ENCODE results near the gene SLC5A7. TPM values are rescaled to one million over a fixed set of nuclear protein-coding genes. Genes with fewer than 3 reads are reported as not detected.

The SLC5A7 gene
- total RNA-seq, 1 experiment from 2014 or later: not detected

- no peak for TF ChIP-seq CTCF (IDR thresholded peaks at IDR 0.05; ENCODE audit: unreplicated experiment)
- CTCF ChIA-PET: no interaction called here
- POLR2A ChIA-PET: interaction anchor here (0.7 kb wide), 1 partner anchor 251 kb away, joined by 4 read pairs; no protein-coding TSS in a partner anchor
- intact Hi-C loops (cut with micrococcal nuclease): no loop called here
- no TSS peak for BruUV-seq (replicated peaks)
- DNase-seq (ENCODE audit: unreplicated experiment): no peak
- no peaks in the 10 kb centered on the region for H3K27me3 Mint-ChIP-seq (ENCODE audit: insufficient read depth, unreplicated experiment)
- H3K4me3 Mint-ChIP-seq (ENCODE audit: unreplicated experiment): no peak overlapping the region
- no peaks in the 10 kb centered on the region for H3K36me3 Mint-ChIP-seq (ENCODE audit: insufficient read depth, unreplicated experiment)
- H3K4me1 Mint-ChIP-seq (ENCODE audit: insufficient read depth, unreplicated experiment): no peaks in the 10 kb centered on the region
- no peaks in the 10 kb centered on the region for H3K9me3 Mint-ChIP-seq (ENCODE audit: unreplicated experiment)
- H3K27ac Mint-ChIP-seq (ENCODE audit: low read depth, unreplicated experiment): no peak overlapping the region
These were observed 37.5 kb downstream of the SLC5A7 start for GRCh38 chr2:108023776-108024175.

GRCh38 chr2:108026092-108026794 is 39.9 kb downstream of the SLC5A7 start:
- H3K36me3 Mint-ChIP-seq (ENCODE audit: insufficient read depth, unreplicated experiment): no peaks in the 10 kb centered on the region
- intact Hi-C loops (cut with micrococcal nuclease): no loop called here
- no TSS peak for BruUV-seq (replicated peaks)
- no peak overlapping the region for H3K27ac Mint-ChIP-seq (ENCODE audit: low read depth, unreplicated experiment)
- ChIA-PET CTCF (no interaction called here), POLR2A (no interaction called here)
- TF ChIP-seq CTCF (IDR thresholded peaks at IDR 0.05; ENCODE audit: unreplicated experiment): no peak
- H3K9me3 Mint-ChIP-seq (ENCODE audit: unreplicated experiment): no peaks in the 10 kb centered on the region
- no peaks in the 10 kb centered on the region for H3K27me3 Mint-ChIP-seq (ENCODE audit: insufficient read depth, unreplicated experiment)
- H3K4me1 Mint-ChIP-seq (ENCODE audit: insufficient read depth, unreplicated experiment): no peaks in the 10 kb centered on the region
- no peak overlapping the region for H3K4me3 Mint-ChIP-seq (ENCODE audit: unreplicated experiment)
- DNase-seq (ENCODE audit: unreplicated experiment): no peak

- Mint-ChIP-seq H3K4me1 (ENCODE audit: insufficient read depth, unreplicated experiment) (no peaks in the 10 kb centered on the region), H3K27me3 (ENCODE audit: insufficient read depth, unreplicated experiment) (no peaks in the 10 kb centered on the region), H3K27ac (ENCODE audit: low read depth, unreplicated experiment) (no peak overlapping the region), H3K9me3 (ENCODE audit: unreplicated experiment) (no peaks in the 10 kb centered on the region), H3K36me3 (ENCODE audit: insufficient read depth, unreplicated experiment) (no peaks in the 10 kb centered on the region), H3K4me3 (ENCODE audit: unreplicated experiment) (no peak overlapping the region)
- CTCF ChIA-PET: interaction anchor here (0.6 kb wide), 1 partner anchor 84 kb away, joined by 3 read pairs; no protein-coding TSS in a partner anchor
- DNase-seq (ENCODE audit: unreplicated experiment): no peak
- BruUV-seq (replicated peaks): no TSS peak
- TF ChIP-seq CTCF (IDR thresholded peaks at IDR 0.05; ENCODE audit: unreplicated experiment): no peak
- intact Hi-C loops (cut with micrococcal nuclease): no loop called here
- POLR2A ChIA-PET: no interaction called here
These were observed 43.2 kb downstream of the SLC5A7 start for GRCh38 chr2:108029496-108029895.

GRCh38 chr2:108029912-108030311 is 43.6 kb downstream of the SLC5A7 start:
- no peak overlapping the region for H3K27ac Mint-ChIP-seq (ENCODE audit: low read depth, unreplicated experiment)
- H3K9me3 Mint-ChIP-seq (ENCODE audit: unreplicated experiment): no peaks in the 10 kb centered on the region
- ChIA-PET CTCF (interaction anchor here (0.6 kb wide), 1 partner anchor 85 kb away, joined by 3 read pairs; no protein-coding TSS in a partner anchor), POLR2A (no interaction called here)
- H3K4me3 Mint-ChIP-seq (ENCODE audit: unreplicated experiment): no peak overlapping the region
- no peaks in the 10 kb centered on the region for H3K36me3 Mint-ChIP-seq (ENCODE audit: insufficient read depth, unreplicated experiment)
- H3K4me1 Mint-ChIP-seq (ENCODE audit: insufficient read depth, unreplicated experiment): no peaks in the 10 kb centered on the region
- no TSS peak for BruUV-seq (replicated peaks)
- DNase-seq (ENCODE audit: unreplicated experiment): no peak
- no peaks in the 10 kb centered on the region for H3K27me3 Mint-ChIP-seq (ENCODE audit: insufficient read depth, unreplicated experiment)
- TF ChIP-seq CTCF (IDR thresholded peaks at IDR 0.05; ENCODE audit: unreplicated experiment): no peak
- intact Hi-C loops (cut with micrococcal nuclease): no loop called here
